ENCODE measurements around the gene DGKD. TPM values are rescaled to one million over a fixed set of nuclear protein-coding genes. Genes with fewer than 3 reads are reported as not detected.

Gene DGKD
- total RNA-seq, 6 donors from 2014 or later = 50.0 to 141 (median 75.6) TPM

DNA sequence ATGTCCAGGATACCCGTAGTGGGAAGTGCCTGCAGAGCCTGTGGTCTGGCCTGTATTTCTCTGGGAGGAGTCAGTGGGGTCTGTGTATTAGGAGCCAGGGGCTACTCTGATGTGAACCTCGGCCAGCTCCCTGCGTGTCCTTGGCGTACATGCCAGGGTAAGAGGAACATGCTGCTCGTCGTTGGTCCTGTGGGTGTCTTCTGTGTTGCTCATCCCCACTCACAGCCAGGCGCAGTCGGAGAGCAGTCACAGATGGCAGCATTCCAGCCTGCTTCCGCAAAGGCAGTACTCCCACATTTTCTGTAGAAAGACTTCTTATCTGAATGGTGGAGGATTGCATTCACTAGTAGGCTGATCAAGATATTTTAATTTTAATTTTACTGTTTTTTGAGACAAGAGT lies 84.9 kb downstream of the DGKD start:
- no peak overlapping the region for H3K27ac ChIP-seq
- 76 to 95% methylated on average over 2 to 9 of the region's 9 CpGs for whole genome bisulfite sequencing, 2 donors
- peak in 1 of 2 donors; percentile 57 for ATAC-seq (ENCODE audit: low FRiP score in 2 of 2)
- peaks cover 8 to 77% (median 55%) of the 10 kb centered on the region in 4 donors for H3K36me3 ChIP-seq
- H3K4me3 ChIP-seq = no peak overlapping the region
- H3K9me3 ChIP-seq = no peaks in the 10 kb centered on the region
- DNase-seq = no peak
- no peaks in the 10 kb centered on the region for H3K27me3 ChIP-seq
- peaks cover 0 to 4% (median 0%) of the 10 kb centered on the region in 4 donors for H3K4me1 ChIP-seq
- TF ChIP-seq POLR2A (IDR thresholded peaks at IDR 0.05) (no peak), POLR2AphosphoS5 (IDR thresholded peaks at IDR 0.05) (no peak), EP300 (IDR thresholded peaks at IDR 0.05) (no peak)
- TF ChIP-seq, protein P1, sequence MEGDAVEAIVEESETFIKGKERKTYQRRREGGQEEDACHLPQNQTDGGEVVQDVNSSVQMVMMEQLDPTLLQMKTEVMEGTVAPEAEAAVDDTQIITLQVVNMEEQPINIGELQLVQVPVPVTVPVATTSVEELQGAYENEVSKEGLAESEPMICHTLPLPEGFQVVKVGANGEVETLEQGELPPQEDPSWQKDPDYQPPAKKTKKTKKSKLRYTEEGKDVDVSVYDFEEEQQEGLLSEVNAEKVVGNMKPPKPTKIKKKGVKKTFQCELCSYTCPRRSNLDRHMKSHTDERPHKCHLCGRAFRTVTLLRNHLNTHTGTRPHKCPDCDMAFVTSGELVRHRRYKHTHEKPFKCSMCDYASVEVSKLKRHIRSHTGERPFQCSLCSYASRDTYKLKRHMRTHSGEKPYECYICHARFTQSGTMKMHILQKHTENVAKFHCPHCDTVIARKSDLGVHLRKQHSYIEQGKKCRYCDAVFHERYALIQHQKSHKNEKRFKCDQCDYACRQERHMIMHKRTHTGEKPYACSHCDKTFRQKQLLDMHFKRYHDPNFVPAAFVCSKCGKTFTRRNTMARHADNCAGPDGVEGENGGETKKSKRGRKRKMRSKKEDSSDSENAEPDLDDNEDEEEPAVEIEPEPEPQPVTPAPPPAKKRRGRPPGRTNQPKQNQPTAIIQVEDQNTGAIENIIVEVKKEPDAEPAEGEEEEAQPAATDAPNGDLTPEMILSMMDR (IDR thresholded peaks at IDR 0.05) = no peak

DNA sequence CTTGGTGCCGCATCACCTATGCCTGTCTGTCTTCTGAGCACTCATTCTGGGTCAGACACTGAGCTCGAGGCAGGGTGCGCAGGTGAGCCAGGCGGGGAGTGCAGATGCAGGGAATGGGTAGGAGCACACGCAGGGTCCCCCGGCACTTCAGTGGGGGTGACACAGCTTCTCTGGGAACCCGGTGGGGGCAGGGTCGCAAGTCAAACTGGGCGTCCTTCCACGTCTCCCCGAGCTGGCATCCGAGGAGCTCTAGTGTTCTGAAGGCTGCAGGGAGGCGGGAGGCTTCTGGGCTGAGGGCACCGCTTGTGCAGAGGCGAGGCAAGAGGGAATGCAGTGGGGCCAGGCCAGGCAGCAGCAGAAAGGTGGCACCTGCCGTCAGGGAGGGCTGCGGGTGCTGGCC lies 86.0 kb downstream of the DGKD start:
- Histone ChIP-seq H3K4me1 (peaks cover 0 to 4% (median 0%) of the 10 kb centered on the region in 4 donors), H3K27me3 (no peaks in the 10 kb centered on the region), H3K27ac (no peak overlapping the region), H3K4me3 (no peak overlapping the region), H3K9me3 (no peaks in the 10 kb centered on the region), H3K36me3 (peaks cover 8 to 77% (median 57%) of the 10 kb centered on the region in 4 donors)
- TF ChIP-seq POLR2AphosphoS5 (IDR thresholded peaks at IDR 0.05) (no peak), EP300 (IDR thresholded peaks at IDR 0.05) (no peak), POLR2A (IDR thresholded peaks at IDR 0.05) (no peak)
- TF ChIP-seq, protein P1 (IDR thresholded peaks at IDR 0.05) = no peak
- 94 to 96% methylated on average over 15 to 17 of the region's 17 CpGs for WGBS, 2 donors
- no peak for ATAC-seq (ENCODE audit: low FRiP score in 2 of 2)
- no peak for DNase-seq

DNA sequence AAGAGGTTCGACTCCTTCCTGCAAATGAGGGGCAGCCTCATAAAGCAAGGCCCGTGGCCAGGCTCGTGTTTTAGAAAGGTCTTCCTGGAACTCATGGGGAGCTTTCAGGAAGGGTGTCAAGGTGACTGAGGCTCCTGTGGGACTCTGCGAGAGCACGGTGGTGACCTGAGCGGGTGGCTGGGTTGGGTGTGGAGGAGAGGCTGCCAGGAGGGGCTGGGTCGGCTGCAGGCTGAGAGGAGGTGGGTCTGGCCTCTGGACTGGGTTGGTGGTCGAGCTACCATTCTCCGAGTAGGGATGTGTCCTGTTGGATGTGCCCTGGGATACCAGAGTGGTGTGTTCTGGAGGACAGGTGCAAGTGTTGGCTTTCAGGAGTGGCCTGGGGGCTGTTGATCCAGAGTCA lies 86.4 kb downstream of the DGKD start:
- DNase-seq (no peak), ATAC-seq (ENCODE audit: low FRiP score in 2 of 2) (no peak)
- TF ChIP-seq, protein P1 (IDR thresholded peaks at IDR 0.05) = no peak
- TF ChIP-seq POLR2AphosphoS5 (IDR thresholded peaks at IDR 0.05) (no peak), POLR2A (IDR thresholded peaks at IDR 0.05) (no peak)
- Histone ChIP-seq H3K36me3 (peaks cover 8 to 77% (median 57%) of the 10 kb centered on the region in 4 donors), H3K27ac (no peak overlapping the region), H3K4me3 (no peak overlapping the region), H3K9me3 (no peaks in the 10 kb centered on the region), H3K27me3 (no peaks in the 10 kb centered on the region), H3K4me1 (peaks cover 0 to 4% (median 0%) of the 10 kb centered on the region in 4 donors)
- WGBS, 2 donors = 99 to 100% methylated on average over 2 to 9 of the region's 9 CpGs

DNA sequence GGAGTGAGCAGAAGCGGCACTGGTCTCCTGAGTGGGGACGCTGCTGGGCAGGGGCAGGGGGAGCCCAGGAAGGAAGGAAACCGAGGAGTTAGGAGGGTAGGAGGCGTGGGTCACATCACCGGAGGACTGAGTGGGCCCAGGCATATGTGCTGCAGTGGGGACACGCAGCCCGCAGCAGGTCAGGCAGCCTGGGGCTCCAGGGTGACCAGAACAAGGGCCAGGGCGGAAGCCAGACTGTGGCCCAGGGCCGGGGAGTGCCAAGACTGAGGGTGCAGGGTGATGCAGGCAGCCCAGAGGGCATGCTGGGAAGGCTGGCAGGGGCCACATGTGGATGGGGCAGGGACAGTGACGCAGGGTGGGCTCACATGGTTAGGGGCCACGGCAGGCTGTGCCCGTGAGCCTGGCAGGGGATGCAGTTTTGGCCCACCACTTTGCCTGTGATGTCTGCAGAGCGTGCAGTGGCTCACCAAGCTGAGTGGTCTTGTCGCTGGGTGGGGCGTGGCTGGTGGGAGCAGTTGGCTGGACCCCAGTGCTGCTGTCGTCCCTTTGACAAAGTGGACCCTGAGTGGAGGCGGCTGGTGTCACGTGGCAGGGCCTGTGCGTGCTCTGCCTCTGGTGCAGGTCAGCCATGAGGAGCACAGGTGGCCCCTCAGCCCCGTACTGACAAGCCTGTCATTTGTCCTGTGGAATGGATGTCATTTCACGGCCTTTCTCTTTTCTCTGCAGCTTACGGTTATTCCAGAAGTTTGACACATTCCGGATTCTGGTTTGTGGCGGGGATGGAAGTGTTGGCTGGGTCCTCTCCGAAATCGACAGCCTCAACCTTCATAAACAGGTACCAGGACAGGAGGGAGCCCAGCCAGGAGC lies 87.1 kb downstream of the DGKD start:
- Histone ChIP-seq H3K27ac (no peak overlapping the region), H3K9me3 (no peaks in the 10 kb centered on the region), H3K4me1 (peaks cover 0 to 4% (median 0%) of the 10 kb centered on the region in 4 donors), H3K27me3 (no peaks in the 10 kb centered on the region), H3K4me3 (no peak overlapping the region), H3K36me3 (peaks cover 6 to 77% (median 57%) of the 10 kb centered on the region in 4 donors)
- no peak for DNase-seq
- no peak for ATAC-seq (ENCODE audit: low FRiP score in 2 of 2)
- WGBS, 2 donors = 93% methylated on average over 14 to 21 of the region's 26 CpGs
- no peak for TF ChIP-seq POLR2A (IDR thresholded peaks at IDR 0.05)
- no peak for TF ChIP-seq EP300 (IDR thresholded peaks at IDR 0.05)
- TF ChIP-seq, protein P1 (IDR thresholded peaks at IDR 0.05) = no peak
- TF ChIP-seq POLR2AphosphoS5 (IDR thresholded peaks at IDR 0.05) = no peak

DNA sequence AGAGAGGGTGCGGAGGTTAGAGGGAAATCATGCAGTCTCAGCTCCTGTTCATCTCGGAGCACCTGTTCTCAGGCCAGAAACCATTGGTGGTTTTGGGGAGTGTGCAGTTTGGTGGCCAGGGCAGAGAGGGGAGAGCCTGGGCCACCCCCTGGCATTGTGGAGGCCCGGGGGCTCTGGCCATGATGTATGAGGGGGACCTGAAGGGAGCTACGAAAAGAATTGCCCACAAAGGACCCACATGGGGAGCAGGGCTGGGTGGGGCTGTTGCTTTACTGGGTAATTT lies 87.7 kb downstream of the DGKD start:
- TF ChIP-seq, protein P1 (IDR thresholded peaks at IDR 0.05) = no peak
- TF ChIP-seq EP300 (IDR thresholded peaks at IDR 0.05) (no peak), POLR2A (IDR thresholded peaks at IDR 0.05) (no peak), POLR2AphosphoS5 (IDR thresholded peaks at IDR 0.05) (no peak)
- Histone ChIP-seq H3K36me3 (peaks cover 3 to 77% (median 56%) of the 10 kb centered on the region in 4 donors), H3K27me3 (no peaks in the 10 kb centered on the region), H3K27ac (no peak overlapping the region), H3K4me1 (peaks cover 0 to 4% (median 0%) of the 10 kb centered on the region in 4 donors), H3K4me3 (no peak overlapping the region), H3K9me3 (no peaks in the 10 kb centered on the region)
- no peak for DNase-seq
- 77 to 91% methylated on average over 4 of the region's 4 CpGs for WGBS, 2 donors
- ATAC-seq (ENCODE audit: low FRiP score in 2 of 2) = no peak
